Activated naive CD8-positive, alpha-beta T cell treated with anti-CD3 and anti-CD28 coated beads, Interleukin-2, amount 50 U/mL, for 16 hours (primary cell): ENCODE measurements around the gene RAD50.
"Not testable (repeated sequence)": the region's sequence is repeated elsewhere in the genome, so short reads cannot be mapped to it uniquely, and the experiment has no call there.

Experiments
- DNase-seq: peaks from one replicate; pipeline ENCODE4 v3.0.0-alpha.2; 2020; ENCODE audit warnings: low read depth, low spot score

The RAD50 gene

DNA sequence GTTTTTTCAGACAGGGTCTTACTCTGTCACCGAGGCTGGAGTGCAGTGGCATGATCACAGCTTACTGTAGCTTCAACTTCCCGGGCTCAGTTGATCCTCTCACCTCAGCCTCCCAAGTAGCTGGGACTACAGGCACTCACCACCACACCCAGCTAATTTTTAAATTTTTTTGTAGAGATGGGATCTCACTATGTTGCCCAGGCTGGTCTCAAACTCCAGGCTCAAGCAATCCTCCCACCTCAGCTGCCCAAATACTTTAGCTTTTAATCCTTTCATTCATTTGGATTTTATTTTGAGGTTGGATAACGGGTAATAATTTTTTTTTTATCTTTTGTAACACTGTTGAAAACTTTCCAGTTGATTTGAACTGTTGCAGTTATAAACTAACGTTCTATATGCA lies 76.8 kb downstream of the RAD50 start:
- DNase-seq: not testable (repeated sequence)

GRCh38 chr5:132635873-132636272 lies 79.1 kb downstream of the RAD50 start:
- DNase-seq: no peak

DNA sequence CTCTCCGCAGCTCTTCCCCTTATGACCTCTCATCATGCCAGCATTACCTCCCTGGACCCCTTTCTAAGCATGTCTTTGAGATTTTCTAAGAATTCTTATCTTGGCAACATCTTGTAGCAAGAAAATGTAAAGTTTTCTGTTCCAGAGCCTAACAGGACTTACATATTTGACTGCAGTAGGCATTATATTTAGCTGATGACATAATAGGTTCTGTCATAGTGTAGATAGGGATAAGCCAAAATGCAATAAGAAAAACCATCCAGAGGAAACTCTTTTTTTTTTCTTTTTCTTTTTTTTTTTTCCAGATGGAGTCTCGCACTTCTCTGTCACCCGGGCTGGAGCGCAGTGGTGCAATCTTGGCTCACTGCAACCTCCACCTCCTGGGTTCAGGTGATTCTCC lies 80.5 kb downstream of the RAD50 start:
- DNase-seq: no peak

DNA sequence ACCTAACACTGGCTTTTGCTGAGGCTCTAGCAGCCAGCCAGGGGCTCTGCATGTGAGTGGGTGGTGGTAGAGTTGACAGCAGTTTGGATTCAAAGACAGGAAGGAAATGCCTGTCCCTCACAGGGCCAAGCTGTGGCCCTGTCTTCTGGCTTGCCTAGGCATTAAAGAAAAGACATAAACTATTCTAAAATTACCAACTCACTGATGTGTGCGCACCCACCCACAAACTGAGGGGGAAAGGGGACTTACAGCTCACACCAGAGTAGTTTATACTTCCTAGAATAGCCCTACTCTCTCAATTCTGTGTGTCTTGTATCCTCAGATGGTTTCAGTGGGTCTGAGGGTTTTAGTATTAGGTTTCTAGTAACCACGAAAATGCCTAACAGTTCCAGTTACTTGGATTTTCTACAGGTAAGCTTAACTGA lies 82.9 kb downstream of the RAD50 start:
- DNase-seq: no peak

- DNase-seq: no peak
Measured at GRCh38 chr5:132640613-132641012, 83.8 kb downstream of the RAD50 start.

DNA sequence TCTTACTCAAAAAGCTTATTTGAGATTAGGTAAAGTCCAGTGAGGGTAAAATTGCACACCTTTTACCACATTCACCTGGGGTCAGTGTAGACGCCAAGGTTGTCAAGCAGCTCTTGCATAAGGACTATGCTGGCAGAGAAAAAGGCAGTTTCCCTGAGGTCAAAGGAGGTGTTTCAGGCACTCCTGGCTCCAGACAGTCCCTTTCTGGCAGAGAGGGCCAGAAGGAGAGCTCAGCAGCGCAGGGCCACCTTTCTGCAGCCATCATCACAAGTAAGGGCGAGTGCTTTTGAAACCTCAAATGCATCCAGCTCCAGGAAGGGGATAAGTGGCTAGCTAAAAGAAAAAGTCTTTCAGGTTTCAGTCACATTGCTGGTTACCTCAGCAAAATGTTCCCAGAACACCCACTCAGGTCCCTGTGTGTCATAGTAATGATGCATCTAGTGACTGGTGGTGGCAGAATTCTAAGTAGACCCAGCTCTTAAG lies 84.5 kb downstream of the RAD50 start:
- no peak for DNase-seq

- no peak for DNase-seq
Measured at GRCh38 chr5:132641841-132642240, 85.1 kb downstream of the RAD50 start.

- DNase-seq: no peak
Measured at GRCh38 chr5:132644177-132644576, 87.4 kb downstream of the RAD50 start.

DNA sequence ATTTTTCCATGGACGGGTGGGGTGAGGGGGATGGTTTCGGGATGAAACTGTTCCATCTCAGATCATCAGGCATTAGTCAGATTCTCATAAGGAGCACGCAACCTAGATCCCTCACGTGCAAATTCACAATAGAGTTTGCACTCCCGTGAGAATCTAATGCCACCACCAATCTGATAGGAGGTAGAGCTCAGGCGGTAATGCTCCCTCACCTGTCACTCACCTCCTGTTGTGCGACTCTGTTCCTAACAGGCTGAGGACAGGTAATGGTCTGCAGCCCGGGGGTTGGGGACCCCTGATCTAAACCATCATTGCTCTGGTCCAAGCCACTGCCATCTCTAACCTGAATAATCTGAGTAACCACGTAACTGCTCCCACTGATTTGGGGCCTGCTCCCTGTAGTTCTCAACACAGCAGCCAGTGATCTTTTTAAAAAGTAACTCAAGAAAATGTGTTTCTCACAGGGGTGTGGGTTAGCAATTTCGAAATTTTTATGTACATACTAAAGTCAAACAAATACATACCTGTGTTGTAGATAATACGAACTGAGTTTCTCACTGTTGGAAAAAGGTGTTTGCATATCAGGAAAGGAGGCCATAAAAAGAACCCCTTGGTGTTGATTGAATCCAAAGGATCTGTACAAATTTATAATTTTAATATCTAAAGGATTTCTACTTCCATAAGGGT lies 89.9 kb downstream of the RAD50 start:
- DNase-seq: no peak

DNA sequence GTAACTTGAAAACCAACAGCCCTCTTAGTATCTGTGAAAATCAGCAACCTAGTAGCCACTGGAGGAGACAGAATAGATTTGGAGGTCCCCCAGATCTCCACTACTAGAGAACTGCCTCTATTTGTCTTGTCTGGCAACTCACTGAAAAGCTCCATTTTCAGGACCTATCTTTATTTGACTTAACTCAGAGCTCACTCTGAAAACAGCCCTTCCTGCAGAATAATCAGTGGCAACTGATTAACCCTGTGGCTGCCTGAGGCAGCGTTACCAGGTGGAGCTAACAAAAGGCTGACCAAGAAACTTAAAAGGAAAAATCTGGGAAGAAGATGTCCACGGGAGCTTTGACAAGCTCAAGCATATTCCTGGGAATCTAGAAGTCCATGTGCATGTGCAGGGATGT lies 90.7 kb downstream of the RAD50 start:
- DNase-seq: no peak

DNA sequence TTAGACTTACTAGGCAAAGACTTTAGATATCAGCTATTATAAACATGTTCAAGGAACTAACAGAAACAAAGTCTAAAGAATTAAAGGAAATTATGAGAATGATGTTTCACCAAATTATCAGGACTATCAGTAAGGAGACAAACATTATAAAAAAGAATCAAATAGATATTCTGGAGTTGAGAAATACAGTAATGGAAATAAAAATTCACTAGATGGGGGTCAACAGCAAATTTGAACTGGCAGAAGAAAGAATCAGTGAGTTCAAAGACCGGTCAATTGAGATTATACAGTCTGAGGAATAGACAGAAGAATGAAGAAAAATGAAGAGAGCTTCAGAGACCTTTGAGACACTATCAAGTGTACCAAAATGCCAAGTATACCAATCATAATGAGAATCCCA lies 91.6 kb downstream of the RAD50 start:
- no peak for DNase-seq

GRCh38 chr5:132651838-132652469 lies 95.2 kb downstream of the RAD50 start:
- DNase-seq: no peak

GRCh38 chr5:132653716-132654115 lies 96.9 kb downstream of the RAD50 start:
- DNase-seq: no peak

- DNase-seq: no peak
Measured at GRCh38 chr5:132655821-132656773, 99.3 kb downstream of the RAD50 start.

DNA sequence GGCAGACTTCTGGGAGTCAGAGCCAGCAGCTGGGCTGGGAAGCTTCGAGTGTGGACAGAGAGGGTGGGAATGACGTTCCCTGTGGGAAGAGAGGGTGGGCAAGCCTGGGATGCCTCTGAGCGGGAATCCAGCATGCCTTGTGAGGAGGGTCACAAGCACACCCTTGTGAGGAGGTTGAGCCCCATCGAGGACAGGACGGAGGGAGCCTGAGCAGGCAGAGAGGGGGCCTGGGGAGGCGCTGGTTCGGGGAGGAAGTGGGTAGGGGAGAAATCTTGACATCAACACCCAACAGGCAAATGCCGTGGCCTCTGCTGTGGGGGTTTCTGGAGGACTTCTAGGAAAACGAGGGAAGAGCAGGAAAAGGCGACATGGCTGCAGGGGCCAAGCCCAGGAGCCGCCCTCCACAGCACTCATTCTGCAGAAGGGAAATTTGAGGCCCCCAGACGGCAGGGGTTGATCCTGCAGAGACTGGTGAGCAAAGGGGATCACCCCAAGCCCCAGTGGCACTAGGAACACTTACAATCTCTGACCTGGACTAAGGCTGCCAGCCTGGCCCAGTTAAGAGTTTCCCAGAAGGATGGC lies 100.1 kb downstream of the RAD50 start:
- no peak for DNase-seq

DNA sequence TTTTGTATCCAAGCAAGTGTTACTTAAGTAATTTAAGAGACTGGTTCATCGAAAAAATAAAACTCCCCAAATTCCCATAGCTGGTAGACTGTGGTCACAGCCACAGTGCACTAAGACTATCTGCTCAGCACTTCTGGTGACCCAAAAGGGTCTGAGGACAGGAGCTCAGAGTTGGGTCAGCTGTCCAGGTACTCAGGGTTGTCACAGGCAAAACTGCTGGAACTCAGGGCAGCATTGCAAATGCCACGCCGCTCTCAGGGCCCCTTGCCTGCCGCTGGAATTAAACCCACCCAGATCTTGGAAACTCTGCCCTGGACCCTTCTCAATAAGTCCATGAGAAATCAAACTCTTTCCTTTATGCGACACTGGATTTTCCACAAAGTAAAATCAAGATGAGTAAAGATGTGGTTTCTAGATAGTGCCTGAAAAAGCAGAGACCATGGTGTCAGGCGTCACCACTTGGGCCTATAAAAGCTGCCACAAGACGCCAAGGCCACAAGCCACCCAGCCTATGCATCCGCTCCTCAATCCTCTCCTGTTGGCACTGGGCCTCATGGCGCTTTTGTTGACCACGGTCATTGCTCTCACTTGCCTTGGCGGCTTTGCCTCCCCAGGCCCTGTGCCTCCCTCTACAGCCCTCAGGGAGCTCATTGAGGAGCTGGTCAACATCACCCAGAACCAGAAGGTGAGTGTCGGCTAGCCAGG lies 101.1 kb downstream of the RAD50 start, which contains the start of gene IL13:
IL13 (plus strand) TSS at position 498 of the 705 bp plus-strand sequence; CDS start at position 512, 14 bp downstream.
- DNase-seq: no peak

DNA sequence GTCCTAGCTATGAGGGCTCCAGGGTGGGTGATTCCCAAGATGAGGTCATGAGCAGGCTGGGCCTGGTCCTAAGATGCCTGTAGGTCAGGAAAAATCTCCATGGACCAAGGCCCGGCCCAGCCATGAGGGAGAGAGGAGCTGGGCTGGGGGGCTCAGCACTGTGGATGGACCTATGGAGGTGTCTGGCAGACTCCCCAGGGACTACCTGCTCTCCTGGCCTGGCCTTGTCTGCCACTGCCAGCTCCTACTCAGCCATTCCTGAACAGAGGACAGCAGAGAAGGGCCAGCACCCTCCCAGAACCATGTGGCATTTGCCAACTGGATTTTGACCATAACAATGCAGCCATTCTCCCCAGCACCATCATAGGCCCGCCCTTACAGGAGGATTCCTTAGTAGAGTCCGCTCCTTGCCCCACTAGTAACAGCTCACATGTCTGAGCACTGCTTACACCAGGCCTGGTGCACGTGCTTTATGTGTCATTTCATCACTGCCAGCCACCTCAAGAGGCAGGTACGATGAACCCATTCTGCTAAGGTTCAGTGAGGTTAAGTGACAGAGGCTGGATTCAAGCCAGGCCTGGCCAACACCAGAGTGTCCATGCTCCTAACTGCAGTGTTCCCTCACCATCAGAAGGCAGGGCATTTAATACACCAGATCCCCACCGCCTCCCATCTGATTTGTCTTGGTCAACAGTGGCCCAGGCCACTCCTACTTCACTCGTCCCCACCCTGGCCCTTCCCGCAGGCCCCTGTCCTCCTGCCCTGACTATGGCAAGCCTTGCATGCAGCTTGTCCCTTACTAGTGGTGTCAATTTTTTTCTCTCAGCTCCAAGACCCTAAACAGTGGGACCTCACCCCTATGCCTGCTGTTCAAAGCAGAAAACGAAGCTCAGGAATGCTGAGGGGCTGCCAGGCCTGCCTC lies 101.9 kb downstream of the RAD50 start:
- DNase-seq: no peak

- DNase-seq: no peak
Measured at GRCh38 chr5:132659598-132660493, 103.1 kb downstream of the RAD50 start.
